Endothelial cell of umbilical vein (primary cell): ENCODE measurements around the gene UBE2QL1. TPM values are rescaled to one million over a fixed set of nuclear protein-coding genes. Genes with fewer than 3 reads are reported as not detected.

Experiments
- BruUV-seq: library from RNA; stranded (reverse); fragments of 400-500 nt; replicated peaks from 2 replicates; lab custom pipeline; 2021; lab: Mats Ljungman, UMichigan
- CTCF ChIA-PET: fragments of 300-600, 350-600 bp; sonication (Branson Sonifier 250); formaldehyde crosslinking; loops from one replicate; lab custom pipeline; 2021; ENCODE audit warnings: antibody characterized with exemption, inconsistent platforms; lab: Charles Lee
- POLR2A ChIA-PET: fragments of 300-600, 350-600 bp; sonication (Branson Sonifier 250); formaldehyde crosslinking; loops from one replicate; lab custom pipeline; 2021; ENCODE audit warnings: antibody characterized with exemption, inconsistent platforms; lab: Charles Lee
- DNase-seq: peaks from one replicate; pipeline ENCODE4 v3.0.0-alpha.2; 2011; ENCODE audit warnings: low read depth, low spot score
- FAIRE-seq: peaks from 2 replicates; lab custom pipeline; 2011; peaks lifted over from hg19 to GRCh38; lab: Jason Lieb, UNC
- H2AFZ ChIP-seq: 2 replicates; pipeline ENCODE4 v1.6.0; 2012; ENCODE audit warnings: low read depth, low read length, control low read depth, inconsistent platforms
- H3K27ac ChIP-seq: 2 replicates; pipeline ENCODE4 v1.5.1; 2011; ENCODE audit warnings: low read depth, mild to moderate bottlenecking, control low read depth, low read length, moderate library complexity; ENCODE audit not compliant: insufficient read depth
- H3K27me3 ChIP-seq, 2 experiments: 2 replicates each; pipeline versions ENCODE4 v1.6.0 to v1.6.1; 2011; ENCODE audit warnings: low read length in 2 of 2, mixed read lengths in 1 of 2; ENCODE audit not compliant: control insufficient read depth in 2 of 2, insufficient read depth in 2 of 2
- H3K36me3 ChIP-seq, 2 experiments: 2 replicates in 1 of 2; 3 replicates in 1 of 2; pipeline ENCODE4 v1.5.1; 2011; ENCODE audit warnings: low read length in 2 of 2, mild to moderate bottlenecking in 1 of 2, moderate library complexity in 1 of 2; ENCODE audit not compliant: control insufficient read depth in 2 of 2, insufficient read depth in 2 of 2; ENCODE audit errors: extremely low read depth in 1 of 2
- H3K4me1 ChIP-seq: 3 replicates; pipeline ENCODE4 v1.5.1; 2011; ENCODE audit warnings: mild to moderate bottlenecking, low read length; ENCODE audit not compliant: control insufficient read depth, insufficient read depth; ENCODE audit errors: extremely low read depth
- H3K4me2 ChIP-seq: 2 replicates; pipeline ENCODE4 v1.6.1; 2011; ENCODE audit warnings: low read length, control low read depth, mixed read lengths; ENCODE audit not compliant: insufficient read depth
- H3K4me3 ChIP-seq, 3 experiments: fragments of 200-600 bp in 1 of 3; sonication (generic), shearing (Covaris generic) in 1 of 3; replicated peaks in 1 of 3; 2 replicates each; pipeline ENCODE4 v1.5.1; 2011 to 2016; ENCODE audit warnings: control low read depth in 3 of 3, low read length in 3 of 3, mild to moderate bottlenecking in 2 of 3, inconsistent platforms in 1 of 3, low read depth in 1 of 3, moderate library complexity in 1 of 3; ENCODE audit not compliant: insufficient read depth in 1 of 3
- H3K79me2 ChIP-seq: 2 replicates; pipeline ENCODE4 v1.6.0; 2012; ENCODE audit warnings: low read length, inconsistent platforms; ENCODE audit not compliant: control insufficient read depth, insufficient read depth
- H3K9ac ChIP-seq: replicated peaks from 2 replicates; pipeline ENCODE3; 2011; ENCODE audit warnings: low read length, control low read depth; ENCODE audit not compliant: insufficient read depth; ENCODE audit errors: extremely low read depth
- H3K9me1 ChIP-seq: replicated peaks from 3 replicates; pipeline ENCODE4 v1.6.0; 2011; ENCODE audit warnings: mild to moderate bottlenecking, low read length; ENCODE audit not compliant: control insufficient read depth, insufficient read depth; ENCODE audit errors: extremely low read depth
- H3K9me3 ChIP-seq: replicated peaks from 2 replicates; pipeline ENCODE4 v1.5.1; 2012; ENCODE audit warnings: low read length, inconsistent platforms; ENCODE audit not compliant: control insufficient read depth, insufficient read depth
- H4K20me1 ChIP-seq: replicated peaks from 2 replicates; pipeline ENCODE3; 2011; ENCODE audit warnings: mild to moderate bottlenecking, low read length; ENCODE audit not compliant: control insufficient read depth, insufficient read depth; ENCODE audit errors: extremely low read depth
- EZH2 ChIP-seq: IDR thresholded peaks from 2 replicates; pipeline ENCODE4 v1.6.1; 2012; ENCODE audit warnings: borderline replicate concordance, low read depth, mild to moderate bottlenecking, moderate library complexity, low read length, inconsistent platforms; ENCODE audit not compliant: severe bottlenecking
- FOS ChIP-seq: IDR thresholded peaks from 2 replicates; pipeline ENCODE4 v1.6.1; 2011; ENCODE audit warnings: mild to moderate bottlenecking, low read length, moderate library complexity, borderline replicate concordance; ENCODE audit not compliant: insufficient read depth
- GATA2 ChIP-seq: IDR thresholded peaks from 2 replicates; pipeline ENCODE4 v1.7.0; 2011; ENCODE audit warnings: low read depth, mild to moderate bottlenecking, moderate library complexity, mixed read lengths, low read length; ENCODE audit not compliant: insufficient read length, insufficient read depth
- JUN ChIP-seq: IDR thresholded peaks from 2 replicates; pipeline ENCODE4 v1.6.1; 2011; ENCODE audit warnings: borderline replicate concordance, low read depth; ENCODE audit not compliant: insufficient read length, insufficient read depth
- MYC ChIP-seq: IDR thresholded peaks from one replicate; pipeline ENCODE4 v1.6.1; 2011; ENCODE audit warnings: mild to moderate bottlenecking, low read depth, low read length
- POLR2A ChIP-seq: IDR thresholded peaks from 2 replicates; pipeline ENCODE4 v1.6.1; 2012; ENCODE audit warnings: low read depth, mild to moderate bottlenecking, control low read depth, low read length
- POLR2AphosphoS5 ChIP-seq: IDR thresholded peaks from 2 replicates; pipeline ENCODE4 v1.6.1; 2012; ENCODE audit warnings: low read depth, mild to moderate bottlenecking, control low read depth, low read length, moderate library complexity; ENCODE audit not compliant: insufficient read depth
- dilution Hi-C: fragments of 300-500 bp; cut with MboI; formaldehyde crosslinking; loops from one replicate; pipeline ENCODE4 v1.15.0; 2019; ENCODE audit warnings: low sequenced_read_pairs; ENCODE audit not compliant: extremely low pct_ligation_motif_present
- intact Hi-C: fragments of 100-400 bp; cut with micrococcal nuclease; formaldehyde crosslinking; loops from one replicate; pipeline ENCODE4 v1.10.0; 2022
- polyA plus RNA-seq, 4 experiments: library from polyadenylated mRNA; depleted of rRNA in 3 of 4; stranded (reverse) in 3 of 4; unstranded in 1 of 4; fragments of >200 nt; gene quantifications; 2 replicates each; pipeline versions ENCODE4 v1.2.1 to v1.2.3, GENCODE V29; 2011 to 2012; ENCODE audit warnings: missing spikeins in 1 of 4
- total RNA-seq: library from RNA; stranded (reverse); gene quantifications from 2 replicates; pipeline ENCODE4 v1.2.3, GENCODE V29; 2021
- TF ChIP-seq, protein P1 (sequence below), 2 donors: IDR thresholded peaks; 1 replicate in 1 of 2; 2 replicates in 1 of 2; pipeline ENCODE4 v1.5.1; 2011; ENCODE audit warnings: low read length in 2 of 2, mild to moderate bottlenecking in 2 of 2, moderate library complexity in 2 of 2, control low read depth in 1 of 2, inconsistent platforms in 1 of 2, low read depth in 1 of 2; ENCODE audit not compliant: insufficient read depth in 1 of 2; ENCODE audit errors: extremely low read depth in 1 of 2
- TF ChIP-seq, protein P2 (sequence below): IDR thresholded peaks from 2 replicates; pipeline ENCODE4 v1.6.1; 2011; ENCODE audit not compliant: insufficient read depth, insufficient read length

Gene UBE2QL1
- total and polyA plus RNA-seq, 2 donors (not counting 3 experiments of a cell fraction or from before 2014, with no cell fraction given): 0.04 to 0.15 TPM

DNA sequence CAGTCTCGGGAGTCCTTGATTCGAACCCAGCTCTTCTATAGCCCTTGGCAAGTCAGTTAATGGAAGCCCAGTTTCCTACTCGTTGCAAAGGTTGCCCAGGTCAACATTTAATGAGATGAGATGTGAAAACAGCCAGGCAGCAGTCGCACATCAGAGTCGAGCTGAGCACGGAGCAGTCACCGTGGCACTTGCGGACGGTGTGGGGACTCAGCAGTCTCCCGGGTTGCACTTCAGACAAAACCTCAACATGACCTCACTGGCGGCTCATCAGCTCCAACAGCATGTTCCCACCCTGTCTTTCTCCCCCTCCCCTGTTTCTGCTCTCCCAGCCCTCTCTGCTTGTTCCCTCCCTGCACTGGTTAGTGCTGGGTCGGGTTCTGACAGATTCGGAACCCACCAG lies 35.8 kb downstream of the UBE2QL1 start:
- dilution Hi-C loops (no loop called here), intact Hi-C loops (no loop called here)
- H3K9me3 ChIP-seq: no peaks in the 10 kb centered on the region
- H3K4me2 ChIP-seq: no peak overlapping the region
- no TSS peak for BruUV-seq
- ChIA-PET CTCF (no interaction called here), POLR2A (no interaction called here)
- H3K27me3 ChIP-seq: no peaks in the 10 kb centered on the region
- H3K27ac ChIP-seq: no peak overlapping the region
- H3K4me3 ChIP-seq: no peak overlapping the region
- no peaks in the 10 kb centered on the region for H3K79me2 ChIP-seq
- DNase-seq: no peak
- H4K20me1 ChIP-seq: no peaks in the 10 kb centered on the region
- H3K36me3 ChIP-seq: no peaks in the 10 kb centered on the region
- H2AFZ ChIP-seq: no peak overlapping the region
- FAIRE-seq: no peak
- H3K9me1 ChIP-seq: no peaks in the 10 kb centered on the region
- TF ChIP-seq FOS (no peak), POLR2A (no peak), EZH2 (no peak), JUN (no peak)
- TF ChIP-seq, protein P1, sequence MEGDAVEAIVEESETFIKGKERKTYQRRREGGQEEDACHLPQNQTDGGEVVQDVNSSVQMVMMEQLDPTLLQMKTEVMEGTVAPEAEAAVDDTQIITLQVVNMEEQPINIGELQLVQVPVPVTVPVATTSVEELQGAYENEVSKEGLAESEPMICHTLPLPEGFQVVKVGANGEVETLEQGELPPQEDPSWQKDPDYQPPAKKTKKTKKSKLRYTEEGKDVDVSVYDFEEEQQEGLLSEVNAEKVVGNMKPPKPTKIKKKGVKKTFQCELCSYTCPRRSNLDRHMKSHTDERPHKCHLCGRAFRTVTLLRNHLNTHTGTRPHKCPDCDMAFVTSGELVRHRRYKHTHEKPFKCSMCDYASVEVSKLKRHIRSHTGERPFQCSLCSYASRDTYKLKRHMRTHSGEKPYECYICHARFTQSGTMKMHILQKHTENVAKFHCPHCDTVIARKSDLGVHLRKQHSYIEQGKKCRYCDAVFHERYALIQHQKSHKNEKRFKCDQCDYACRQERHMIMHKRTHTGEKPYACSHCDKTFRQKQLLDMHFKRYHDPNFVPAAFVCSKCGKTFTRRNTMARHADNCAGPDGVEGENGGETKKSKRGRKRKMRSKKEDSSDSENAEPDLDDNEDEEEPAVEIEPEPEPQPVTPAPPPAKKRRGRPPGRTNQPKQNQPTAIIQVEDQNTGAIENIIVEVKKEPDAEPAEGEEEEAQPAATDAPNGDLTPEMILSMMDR (IDR thresholded peaks at IDR 0.05; ENCODE audit: extremely low read depth in 1 of 2, insufficient read depth in 1 of 2, low read depth in 1 of 2, low read length in 2 of 2): no peak
- TF ChIP-seq, protein P2, sequence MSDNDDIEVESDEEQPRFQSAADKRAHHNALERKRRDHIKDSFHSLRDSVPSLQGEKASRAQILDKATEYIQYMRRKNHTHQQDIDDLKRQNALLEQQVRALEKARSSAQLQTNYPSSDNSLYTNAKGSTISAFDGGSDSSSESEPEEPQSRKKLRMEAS: no peak
- no peaks in the 10 kb centered on the region for H3K4me1 ChIP-seq
- H3K9ac ChIP-seq: no peak overlapping the region

DNA sequence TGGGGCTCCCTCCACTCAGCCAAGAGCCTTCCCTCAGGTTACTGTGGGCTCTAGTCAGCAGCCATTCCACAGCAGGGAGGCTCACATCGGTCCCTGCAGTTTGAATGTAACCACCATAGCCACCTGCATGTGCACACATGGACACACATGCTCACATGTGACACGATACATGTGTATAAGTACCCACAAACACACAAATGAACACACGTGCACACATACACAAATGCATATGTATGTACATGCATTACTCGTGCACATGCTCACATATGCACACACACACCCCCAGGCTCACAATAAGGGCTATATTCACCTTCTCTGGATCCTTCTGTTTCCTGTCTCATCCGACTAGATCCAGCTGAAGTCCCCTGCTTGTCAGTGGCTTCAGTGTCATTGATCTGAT lies 36.2 kb downstream of the UBE2QL1 start:
- Histone ChIP-seq H3K36me3 (no peaks in the 10 kb centered on the region), H3K27ac (no peak overlapping the region), H3K4me1 (no peaks in the 10 kb centered on the region), H3K79me2 (no peaks in the 10 kb centered on the region), H3K9me3 (no peaks in the 10 kb centered on the region), H3K9ac (no peak overlapping the region), H4K20me1 (no peaks in the 10 kb centered on the region), H3K27me3 (no peaks in the 10 kb centered on the region), H3K4me2 (no peak overlapping the region), H3K4me3 (no peak overlapping the region), H3K9me1 (no peaks in the 10 kb centered on the region), H2AFZ (no peak overlapping the region)
- intact Hi-C loops (no loop called here), dilution Hi-C loops (no loop called here)
- no TSS peak for BruUV-seq
- DNase-seq: no peak
- no peak for FAIRE-seq
- ChIA-PET POLR2A (no interaction called here), CTCF (no interaction called here)
- TF ChIP-seq POLR2AphosphoS5: no peak
- no peak for TF ChIP-seq EZH2
- TF ChIP-seq GATA2: no peak
- TF ChIP-seq, protein P2: no peak
- TF ChIP-seq JUN: no peak
- TF ChIP-seq, protein P1 (IDR thresholded peaks at IDR 0.05; ENCODE audit: extremely low read depth in 1 of 2, insufficient read depth in 1 of 2, low read depth in 1 of 2, low read length in 2 of 2): no peak
- no peak for TF ChIP-seq POLR2A
- TF ChIP-seq FOS: no peak
- TF ChIP-seq MYC: no peak
